Fibroblast of lung (primary cell): ENCODE results near the gene PIP4K2A. TPM values are rescaled to one million over a fixed set of nuclear protein-coding genes. Genes with fewer than 3 reads are reported as not detected.

ENCODE experiments used
- DNase-seq, 2 donors: peaks; one replicate each; pipeline versions ENCODE4 v3.0.0 to v3.0.0-alpha.2; 2010; ENCODE audit warnings: low read depth in 2 of 2
- H2AFZ ChIP-seq: 2 replicates; pipeline ENCODE4 v1.5.1; 2012; ENCODE audit warnings: low read length, control low read depth, inconsistent platforms
- H3K27ac ChIP-seq: 2 replicates; pipeline ENCODE4 v1.5.1; 2011; ENCODE audit warnings: low read length, control low read depth; ENCODE audit not compliant: insufficient read depth
- H3K27me3 ChIP-seq: 2 replicates; pipeline ENCODE4 v1.5.1; 2011; ENCODE audit warnings: mild to moderate bottlenecking, low read length; ENCODE audit not compliant: control insufficient read depth, insufficient read depth
- H3K36me3 ChIP-seq: 2 replicates; pipeline ENCODE4 v1.5.1; 2011; ENCODE audit warnings: low read length; ENCODE audit not compliant: control insufficient read depth, insufficient read depth
- H3K4me1 ChIP-seq: 2 replicates; pipeline ENCODE4 v1.5.1; 2011; ENCODE audit warnings: low read length; ENCODE audit not compliant: control insufficient read depth, insufficient read depth; ENCODE audit errors: extremely low read depth
- H3K4me2 ChIP-seq: 2 replicates; pipeline ENCODE4 v1.5.1; 2011; ENCODE audit warnings: low read length, control low read depth; ENCODE audit not compliant: insufficient read depth; ENCODE audit errors: extremely low read depth
- H3K4me3 ChIP-seq, 4 experiments: fragments of 200-600 bp in 1 of 4; sonication (generic) in 1 of 4; replicated peaks in 1 of 4; 2 replicates each; pipeline ENCODE4 v1.5.1; 2011 to 2016; ENCODE audit warnings: low read length in 4 of 4, low read depth in 3 of 4, mild to moderate bottlenecking in 3 of 4, control low read depth in 2 of 4, inconsistent platforms in 1 of 4, mixed read lengths in 1 of 4; ENCODE audit not compliant: insufficient read depth in 1 of 4; ENCODE audit errors: control extremely low read depth in 1 of 4
- H3K79me2 ChIP-seq: 2 replicates; pipeline ENCODE4 v1.5.1; 2012; ENCODE audit warnings: mild to moderate bottlenecking, low read length, inconsistent platforms; ENCODE audit not compliant: control insufficient read depth, insufficient read depth
- H3K9ac ChIP-seq: 2 replicates; pipeline ENCODE4 v1.5.1; 2011; ENCODE audit warnings: mild to moderate bottlenecking, low read length, control low read depth; ENCODE audit not compliant: insufficient read depth
- H3K9me3 ChIP-seq: 2 replicates; pipeline ENCODE4 v1.5.1; 2012; ENCODE audit warnings: low read depth, low read length; ENCODE audit not compliant: control insufficient read depth, insufficient read depth
- H4K20me1 ChIP-seq: 2 replicates; pipeline ENCODE4 v1.5.1; 2011; ENCODE audit warnings: low read length; ENCODE audit not compliant: control insufficient read depth, insufficient read depth; ENCODE audit errors: extremely low read depth
- EZH2 ChIP-seq: IDR thresholded peaks from 2 replicates; pipeline ENCODE4 v1.5.1; 2012; ENCODE audit warnings: low read length, control low read depth, mild to moderate bottlenecking; ENCODE audit errors: missing control alignments
- polyA plus RNA-seq, 2 donors: library from polyadenylated mRNA; depleted of rRNA in 1 of 2; stranded (reverse) in 1 of 2; unstranded in 1 of 2; fragments of >200 nt; gene quantifications; 2 replicates each; pipeline ENCODE4 v1.2.1, GENCODE V29; 2011 to 2012; ENCODE audit warnings: missing spikeins in 1 of 2
- total RNA-seq: library from RNA; depleted of rRNA; stranded (reverse); fragments of >200 nt; gene quantifications from 2 replicates; pipeline ENCODE4 v1.2.1, GENCODE V29; 2014
- TF ChIP-seq, protein P1 (sequence below), 2 donors: IDR thresholded peaks in 1 of 2; conservative IDR thresholded peaks in 1 of 2; 1 replicate in 1 of 2; 2 replicates in 1 of 2; pipeline ENCODE4 v1.5.1; 2011 to 2012; ENCODE audit warnings: low read length in 2 of 2, control low read depth in 1 of 2, inconsistent platforms in 1 of 2, low read depth in 1 of 2, mild to moderate bottlenecking in 1 of 2

Gene PIP4K2A
- total and polyA plus RNA-seq, 2 donors (not counting 1 experiment from before 2014, with no cell fraction given), result 28.5 to 40.0 TPM

DNA sequence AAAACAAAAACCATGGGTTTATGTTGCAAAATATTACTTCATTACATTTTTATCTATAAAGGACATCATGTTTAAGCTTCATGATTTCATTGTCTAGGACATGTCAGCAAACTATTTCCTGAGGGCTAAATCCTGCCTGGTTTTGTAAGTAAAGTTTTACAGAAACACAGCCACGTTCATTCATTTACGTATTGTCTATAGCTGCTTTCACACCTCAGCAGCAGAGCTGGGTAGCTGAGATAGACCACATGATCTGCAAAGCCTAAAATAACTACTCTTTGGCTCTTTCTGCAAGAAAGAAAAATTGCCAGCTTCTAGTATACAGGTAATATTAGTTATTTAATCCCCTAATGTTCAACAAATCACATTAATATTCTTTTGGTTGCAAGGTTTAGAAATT is 12.7 kb upstream of the PIP4K2A start:
- no peaks in the 10 kb centered on the region for H3K9me3 ChIP-seq
- TF ChIP-seq, protein P1, sequence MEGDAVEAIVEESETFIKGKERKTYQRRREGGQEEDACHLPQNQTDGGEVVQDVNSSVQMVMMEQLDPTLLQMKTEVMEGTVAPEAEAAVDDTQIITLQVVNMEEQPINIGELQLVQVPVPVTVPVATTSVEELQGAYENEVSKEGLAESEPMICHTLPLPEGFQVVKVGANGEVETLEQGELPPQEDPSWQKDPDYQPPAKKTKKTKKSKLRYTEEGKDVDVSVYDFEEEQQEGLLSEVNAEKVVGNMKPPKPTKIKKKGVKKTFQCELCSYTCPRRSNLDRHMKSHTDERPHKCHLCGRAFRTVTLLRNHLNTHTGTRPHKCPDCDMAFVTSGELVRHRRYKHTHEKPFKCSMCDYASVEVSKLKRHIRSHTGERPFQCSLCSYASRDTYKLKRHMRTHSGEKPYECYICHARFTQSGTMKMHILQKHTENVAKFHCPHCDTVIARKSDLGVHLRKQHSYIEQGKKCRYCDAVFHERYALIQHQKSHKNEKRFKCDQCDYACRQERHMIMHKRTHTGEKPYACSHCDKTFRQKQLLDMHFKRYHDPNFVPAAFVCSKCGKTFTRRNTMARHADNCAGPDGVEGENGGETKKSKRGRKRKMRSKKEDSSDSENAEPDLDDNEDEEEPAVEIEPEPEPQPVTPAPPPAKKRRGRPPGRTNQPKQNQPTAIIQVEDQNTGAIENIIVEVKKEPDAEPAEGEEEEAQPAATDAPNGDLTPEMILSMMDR (conservative IDR thresholded peaks at IDR 0.05 in 1 of 2, IDR thresholded peaks at IDR 0.05 in 1 of 2; ENCODE audit: low read depth in 1 of 2, low read length in 2 of 2), result no peak
- no peak for TF ChIP-seq EZH2
- H3K4me2 ChIP-seq, result no peak overlapping the region
- no peak overlapping the region for H3K4me3 ChIP-seq
- H3K36me3 ChIP-seq, result no peaks in the 10 kb centered on the region
- H2AFZ ChIP-seq, result no peak overlapping the region
- H3K79me2 ChIP-seq, result no peaks in the 10 kb centered on the region
- H3K4me1 ChIP-seq, result no peaks in the 10 kb centered on the region
- DNase-seq, result no peak
- H3K27ac ChIP-seq, result no peak overlapping the region
- H3K9ac ChIP-seq, result no peak overlapping the region
- no peaks in the 10 kb centered on the region for H4K20me1 ChIP-seq
- H3K27me3 ChIP-seq, result peaks cover 4% of the 10 kb centered on the region

DNA sequence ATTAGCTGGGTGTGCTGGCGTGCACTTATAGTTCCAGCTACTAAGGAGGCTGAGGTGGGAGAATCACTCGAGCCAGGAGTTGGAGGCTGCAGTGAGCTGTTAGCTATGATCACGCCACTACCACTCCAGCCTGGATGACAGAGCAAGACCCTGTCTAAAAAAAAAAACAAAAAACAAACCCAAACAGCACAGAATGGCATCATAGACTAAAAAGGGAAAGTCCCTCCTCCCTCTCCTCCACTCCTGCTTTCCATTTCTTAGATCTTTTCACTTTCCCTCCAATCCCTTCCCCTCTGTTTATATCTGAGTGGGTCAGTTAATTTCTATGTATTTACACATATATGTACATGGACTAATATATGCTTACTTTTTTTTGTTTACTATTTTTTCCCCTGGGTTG is 10.4 kb upstream of the PIP4K2A start:
- H3K9ac ChIP-seq, result no peak overlapping the region
- no peaks in the 10 kb centered on the region for H3K4me1 ChIP-seq
- H3K4me2 ChIP-seq, result no peak overlapping the region
- no peaks in the 10 kb centered on the region for H3K79me2 ChIP-seq
- no peaks in the 10 kb centered on the region for H4K20me1 ChIP-seq
- H3K9me3 ChIP-seq, result no peaks in the 10 kb centered on the region
- H3K27me3 ChIP-seq, result peaks cover 4% of the 10 kb centered on the region
- no peak overlapping the region for H3K27ac ChIP-seq
- H3K36me3 ChIP-seq, result no peaks in the 10 kb centered on the region
- no peak overlapping the region for H2AFZ ChIP-seq
- H3K4me3 ChIP-seq, result no peak overlapping the region
- DNase-seq, result no peak
- TF ChIP-seq, protein P1 (conservative IDR thresholded peaks at IDR 0.05 in 1 of 2, IDR thresholded peaks at IDR 0.05 in 1 of 2; ENCODE audit: low read depth in 1 of 2, low read length in 2 of 2), result no peak
- TF ChIP-seq EZH2, result no peak

DNA sequence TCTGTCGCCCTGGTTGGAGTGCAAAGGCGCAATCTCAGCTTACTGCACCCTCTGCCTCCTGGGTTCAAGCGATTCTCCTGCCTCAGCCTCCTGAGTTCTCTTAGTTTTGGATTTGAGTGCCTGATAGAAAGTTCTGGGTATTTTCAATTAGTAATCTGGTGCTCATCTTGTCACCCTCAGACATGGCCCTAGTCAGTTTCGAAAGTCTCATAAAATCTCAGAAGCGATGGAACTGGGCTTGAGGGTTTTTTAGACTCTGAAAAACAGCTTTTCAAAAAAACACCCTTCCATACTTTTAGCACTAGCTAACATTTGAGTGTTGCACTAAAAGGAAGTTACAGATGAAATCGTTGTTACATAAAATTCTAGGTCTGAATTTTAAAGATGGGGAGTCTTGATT is 9.4 kb upstream of the PIP4K2A start:
- no peaks in the 10 kb centered on the region for H3K36me3 ChIP-seq
- H3K9me3 ChIP-seq, result no peaks in the 10 kb centered on the region
- H3K4me1 ChIP-seq, result no peaks in the 10 kb centered on the region
- H4K20me1 ChIP-seq, result no peaks in the 10 kb centered on the region
- DNase-seq, result no peak
- H3K4me3 ChIP-seq, result no peak overlapping the region
- peaks cover 4% of the 10 kb centered on the region for H3K27me3 ChIP-seq
- H3K79me2 ChIP-seq, result no peaks in the 10 kb centered on the region
- TF ChIP-seq, protein P1 (conservative IDR thresholded peaks at IDR 0.05 in 1 of 2, IDR thresholded peaks at IDR 0.05 in 1 of 2; ENCODE audit: low read depth in 1 of 2, low read length in 2 of 2), result no peak
- no peak for TF ChIP-seq EZH2
- no peak overlapping the region for H3K4me2 ChIP-seq
- H3K27ac ChIP-seq, result no peak overlapping the region
- no peak overlapping the region for H3K9ac ChIP-seq
- H2AFZ ChIP-seq, result no peak overlapping the region
